ENCODE data around the gene IZUMO4. TPM values are rescaled to one million over a fixed set of nuclear protein-coding genes. Genes with fewer than 3 reads are reported as not detected.

IZUMO4 gene
- total and polyA plus RNA-seq, 4 donors = 5.0 to 9.8 (median 7.3) TPM

GRCh38 chr19:2050349-2050990, 46.2 kb upstream of the IZUMO4 start:
- Histone ChIP-seq H3K4me1 (ENCODE audit: control insufficient read depth in 5 of 5, insufficient read depth in 5 of 5, low read length in 5 of 5) (peaks cover 11 to 53% (median 26%) of the 10 kb centered on the region in 5 donors), H3K9ac (ENCODE audit: insufficient read depth in 1 of 2, low read length in 2 of 2) (peak overlapping the region; percentile 37 to 75), H3K36me3 (ENCODE audit: control insufficient read depth in 4 of 4, insufficient read depth in 4 of 4, low read length in 4 of 4) (peaks cover 0 to 32% (median 8%) of the 10 kb centered on the region in 4 donors), H3K9me3 (ENCODE audit: control insufficient read depth in 4 of 4, insufficient read depth in 3 of 4, low read length in 3 of 4) (no peaks in the 10 kb centered on the region), H3K27me3 (ENCODE audit: control insufficient read depth in 3 of 3, insufficient read depth in 3 of 3, low read length in 2 of 3) (no peaks in the 10 kb centered on the region), H3K27ac (ENCODE audit: low read depth in 1 of 2, low read length in 1 of 2) (peak overlapping the region; percentile 96), H3K4me3 (peak overlapping the region; percentile 89)
- peak; percentile 0 for ATAC-seq (ENCODE audit: insufficient read depth, low FRiP score)
- no peak for DNase-seq
- 0% methylated on average over 45 to 49 of the region's 49 CpGs for WGBS, 2 donors
- TF ChIP-seq CTCF (IDR thresholded peaks at IDR 0.05; ENCODE audit: control extremely low read depth, extremely low read depth) = no peak

GRCh38 chr19:2050991-2051772, 45.5 kb upstream of the IZUMO4 start, which contains the start of gene MKNK2:
TSS of gene MKNK2 (minus strand) at chr19:2051244. CDS start at chr19:2050851, 393 bp downstream.
- Histone ChIP-seq H3K27ac (ENCODE audit: low read depth in 1 of 2, low read length in 1 of 2) (peak within 1 kb of the TSS; percentile 96 to 97), H3K4me3 (peak within 1 kb of the TSS; percentile 89), H3K27me3 (ENCODE audit: control insufficient read depth in 3 of 3, insufficient read depth in 3 of 3, low read length in 2 of 3) (no peaks in the 10 kb centered on the region), H3K4me1 (ENCODE audit: control insufficient read depth in 5 of 5, insufficient read depth in 5 of 5, low read length in 5 of 5) (peaks cover 13 to 52% (median 33%) of the 10 kb centered on the region in 5 donors), H3K9me3 (ENCODE audit: control insufficient read depth in 4 of 4, insufficient read depth in 3 of 4, low read length in 3 of 4) (no peaks in the 10 kb centered on the region), H3K9ac (ENCODE audit: insufficient read depth in 1 of 2, low read length in 2 of 2) (peak within 1 kb of the TSS; percentile 37 to 75), H3K36me3 (ENCODE audit: control insufficient read depth in 4 of 4, insufficient read depth in 4 of 4, low read length in 4 of 4) (peaks cover 0 to 26% (median 8%) of the 10 kb centered on the region in 4 donors)
- TF ChIP-seq CTCF (IDR thresholded peaks at IDR 0.05; ENCODE audit: control extremely low read depth, extremely low read depth) = peak; percentile 52
- DNase-seq = peak; percentile 94 to 95 (median 94)
- 2 to 5% methylated on average over 49 to 93 of the region's 93 CpGs for WGBS, 2 donors
- peak; percentile 69 for ATAC-seq (ENCODE audit: insufficient read depth, low FRiP score)

GRCh38 chr19:2051773-2052704, 44.7 kb upstream of the IZUMO4 start:
- DNase-seq = peak; percentile 70 to 92 (median 76)
- H3K9ac ChIP-seq (ENCODE audit: insufficient read depth in 1 of 2, low read length in 2 of 2) = peak overlapping the region; percentile 13 to 37
- H3K4me1 ChIP-seq (ENCODE audit: control insufficient read depth in 5 of 5, insufficient read depth in 5 of 5, low read length in 5 of 5) = peaks cover 13 to 50% (median 38%) of the 10 kb centered on the region in 5 donors
- TF ChIP-seq CTCF (IDR thresholded peaks at IDR 0.05; ENCODE audit: control extremely low read depth, extremely low read depth) = no peak
- H3K9me3 ChIP-seq (ENCODE audit: control insufficient read depth in 4 of 4, insufficient read depth in 3 of 4, low read length in 3 of 4) = no peaks in the 10 kb centered on the region
- no peak overlapping the region for H3K4me3 ChIP-seq
- no peaks in the 10 kb centered on the region for H3K27me3 ChIP-seq (ENCODE audit: control insufficient read depth in 3 of 3, insufficient read depth in 3 of 3, low read length in 2 of 3)
- H3K36me3 ChIP-seq (ENCODE audit: control insufficient read depth in 4 of 4, insufficient read depth in 4 of 4, low read length in 4 of 4) = peaks cover 0 to 20% (median 8%) of the 10 kb centered on the region in 4 donors
- 39 to 48% methylated on average over 18 of the region's 18 CpGs for WGBS, 2 donors
- ATAC-seq (ENCODE audit: insufficient read depth, low FRiP score) = no peak
- H3K27ac ChIP-seq (ENCODE audit: low read depth in 1 of 2, low read length in 1 of 2) = peak overlapping the region; percentile 82 to 97
